HCT116 (cell line): ENCODE measurements around the gene MAST4. TPM values are rescaled to one million over a fixed set of nuclear protein-coding genes. Genes with fewer than 3 reads are reported as not detected.
A peak's percentile ranks its signal among the peaks of the same experiment; 100 is the strongest.

ENCODE experiments used
- ATAC-seq: fragments of 200-7000 bp; cut with Tn5 transposase; 2 replicates; pipeline ENCODE4 v1.9.1; 2020; ENCODE audit warnings: mild to moderate bottlenecking, moderate library complexity
- BruUV-seq: library from RNA; stranded (reverse); fragments of 400-500 nt; replicated peaks from 2 replicates; lab custom pipeline; 2021; lab: Mats Ljungman, UMichigan
- CTCF ChIA-PET: fragments of 300-600 bp; sonication (Branson Sonifier 250); formaldehyde crosslinking; loops from one replicate; lab custom pipeline; 2021; ENCODE audit warnings: antibody characterized with exemption; lab: Charles Lee
- POLR2A ChIA-PET: fragments of 300-600, 350-600 bp; sonication (Branson Sonifier 250); formaldehyde crosslinking; loops from one replicate; lab custom pipeline; 2021; ENCODE audit warnings: antibody characterized with exemption; lab: Charles Lee
- RAD21 ChIA-PET, 2 experiments: fragments of 300-600 bp; sonication (Branson Sonifier 250); formaldehyde crosslinking; loops; one replicate each; lab custom pipeline; 2023; ENCODE audit warnings: low total read pairs in 2 of 2; ENCODE audit not compliant: uncharacterized antibody in 2 of 2, unreplicated experiment in 2 of 2, low non-redundant PET in 1 of 2; lab: Charles Lee
- DNase-seq: peaks from one replicate; pipeline ENCODE4 v3.0.0-alpha.2; 2010; ENCODE audit warnings: low read depth, low spot score
- H2AFZ ChIP-seq: fragments of 200-600 bp; shearing (Covaris generic), sonication (generic); 2 replicates; pipeline ENCODE4 v1.6.1; 2017; ENCODE audit warnings: low read depth, mixed run types, mixed read lengths, antibody characterized with exemption, low read length; ENCODE audit not compliant: poor library complexity, severe bottlenecking
- H3K27ac ChIP-seq: 2 replicates; pipeline ENCODE4 v1.5.1; 2012; ENCODE audit warnings: low read depth, low read length
- H3K27me3 ChIP-seq: fragments of 200-600 bp; sonication (generic); 2 replicates; pipeline ENCODE4 v1.6.1; 2016; ENCODE audit warnings: mixed run types, low read length, mixed read lengths; ENCODE audit not compliant: insufficient read depth
- H3K36me3 ChIP-seq, 2 experiments: fragments of 200-500 bp in 1 of 2; fragments of 200-600 bp in 1 of 2; sonication (Bioruptor generic) in 1 of 2; sonication (generic) in 1 of 2; 2 replicates each; pipeline versions ENCODE4 v1.5.1 to v1.6.1; 2014 to 2016; ENCODE audit warnings: low read length in 2 of 2, inconsistent platforms in 1 of 2, mixed read lengths in 1 of 2, mixed run types in 1 of 2; ENCODE audit not compliant: insufficient read depth in 2 of 2, control insufficient read depth in 1 of 2
- H3K4me1 ChIP-seq, 2 experiments: fragments of 200-600 bp in 1 of 2; sonication (generic) in 1 of 2; 2 replicates each; pipeline versions ENCODE4 v1.5.1 to v1.6.1; 2012 to 2017; ENCODE audit warnings: low read length in 2 of 2, inconsistent platforms in 1 of 2, mild to moderate bottlenecking in 1 of 2, mixed read lengths in 1 of 2, mixed run types in 1 of 2, moderate library complexity in 1 of 2; ENCODE audit not compliant: insufficient read depth in 2 of 2, control insufficient read depth in 1 of 2
- H3K4me2 ChIP-seq: fragments of 200-600 bp; sonication (generic); 2 replicates; pipeline ENCODE4 v1.6.1; 2017; ENCODE audit warnings: mixed run types, low read length, mixed read lengths
- H3K4me3 ChIP-seq, 2 experiments: fragments of 200-600 bp in 1 of 2; sonication (generic) in 1 of 2; replicated peaks in 1 of 2; 2 replicates each; pipeline ENCODE4 v1.5.1; 2011 to 2016; ENCODE audit warnings: low read length in 2 of 2, control low read depth in 1 of 2, low read depth in 1 of 2, mild to moderate bottlenecking in 1 of 2, mixed read lengths in 1 of 2, mixed run types in 1 of 2
- H3K79me2 ChIP-seq: fragments of 200-600 bp; sonication (generic); 2 replicates; pipeline ENCODE4 v1.6.1; 2017; ENCODE audit warnings: mild to moderate bottlenecking, mixed run types, low read length, moderate library complexity, mixed read lengths; ENCODE audit not compliant: insufficient read depth
- H3K9ac ChIP-seq: fragments of 200-600 bp; sonication (generic); 2 replicates; pipeline ENCODE4 v1.6.1; 2016; ENCODE audit warnings: low read length, mixed read lengths
- H3K9me2 ChIP-seq: fragments of 200-600 bp; sonication (generic), shearing (Covaris generic); 2 replicates; pipeline ENCODE4 v1.6.1; 2017; ENCODE audit warnings: mixed run types, mild to moderate bottlenecking, moderate library complexity; ENCODE audit not compliant: insufficient read depth
- H3K9me3 ChIP-seq, 2 experiments: fragments of 200-500 bp in 1 of 2; fragments of 200-600 bp in 1 of 2; sonication (Bioruptor generic) in 1 of 2; sonication (generic) in 1 of 2; 2 replicates each; pipeline ENCODE4 v1.6.1; 2014 to 2017; ENCODE audit warnings: low read length in 2 of 2, mixed read lengths in 2 of 2, inconsistent platforms in 1 of 2, low read depth in 1 of 2, mild to moderate bottlenecking in 1 of 2, mixed run types in 1 of 2, moderate library complexity in 1 of 2; ENCODE audit not compliant: control insufficient read depth in 1 of 2, insufficient read depth in 1 of 2
- H4K20me1 ChIP-seq: fragments of 200-600 bp; sonication (generic), shearing (Covaris generic); 2 replicates; pipeline ENCODE4 v1.6.1; 2017; ENCODE audit warnings: mixed run types, mild to moderate bottlenecking, moderate library complexity; ENCODE audit not compliant: insufficient read depth
- FOSL1 ChIP-seq: IDR thresholded peaks from 2 replicates; pipeline ENCODE4 v1.6.1; 2012; ENCODE audit warnings: low read depth
- JUND ChIP-seq: IDR thresholded peaks from 2 replicates; pipeline ENCODE4 v1.6.1; 2012
- POLR2AphosphoS5 ChIP-seq: IDR thresholded peaks from 2 replicates; pipeline ENCODE4 v1.6.1; 2011; ENCODE audit warnings: mild to moderate bottlenecking, low read depth, low read length, moderate library complexity
- SP1 ChIP-seq: IDR thresholded peaks from 2 replicates; pipeline ENCODE4 v1.6.1; 2012; ENCODE audit warnings: low read depth
- SRF ChIP-seq: IDR thresholded peaks from 2 replicates; pipeline ENCODE4 v1.6.1; 2012; ENCODE audit warnings: low read depth
- TCF7L2 ChIP-seq: IDR thresholded peaks from 2 replicates; pipeline ENCODE4 v1.7.0; 2011; ENCODE audit warnings: borderline replicate concordance, inconsistent platforms; ENCODE audit not compliant: insufficient read depth, insufficient read length; ENCODE audit errors: extremely low read depth
- YY1 ChIP-seq: IDR thresholded peaks from 2 replicates; pipeline ENCODE4 v1.6.1; 2011; ENCODE audit warnings: low read length, low read depth, moderate library complexity, mild to moderate bottlenecking; ENCODE audit not compliant: insufficient replicate concordance; ENCODE audit errors: extremely low read depth
- intact Hi-C: fragments of 100-400 bp; cut with micrococcal nuclease; formaldehyde crosslinking; loops from 2 replicates; pipeline ENCODE4 v1.10.0; 2022
- total RNA-seq: library from RNA; stranded (reverse); gene quantifications from one replicate; pipeline ENCODE4 v1.2.1, GENCODE V29; 2021; ENCODE audit not compliant: unreplicated experiment

The MAST4 gene
- total RNA-seq, 1 experiment from 2014 or later, result 1.1 TPM

GRCh38 chr5:67015541-67016191, 419.5 kb downstream of the MAST4 start:
- no peak overlapping the region for H3K4me3 ChIP-seq
- H3K79me2 ChIP-seq, result no peaks in the 10 kb centered on the region
- DNase-seq (no peak), ATAC-seq (no peak)
- H3K9me2 ChIP-seq, result no peaks in the 10 kb centered on the region
- no TSS peak for BruUV-seq
- H3K27ac ChIP-seq, result no peak overlapping the region
- ChIA-PET POLR2A (interaction anchor here (1.0 kb wide), 1 partner anchor 11 kb away, joined by 5 read pairs; no protein-coding TSS in a partner anchor), RAD21 (no interaction called here), CTCF (no interaction called here)
- H3K36me3 ChIP-seq, result no peaks in the 10 kb centered on the region
- H4K20me1 ChIP-seq, result no peaks in the 10 kb centered on the region
- H3K4me1 ChIP-seq, result peaks cover 0 to 3% of the 10 kb centered on the region in 2 experiments; a peak in 1 of 4 replicates
- intact Hi-C loops, result no loop called here
- no peak overlapping the region for H3K4me2 ChIP-seq
- H3K27me3 ChIP-seq, result peaks cover 10% of the 10 kb centered on the region; the same call in 1 of the 2 replicates
- TF ChIP-seq POLR2AphosphoS5 (no peak), SRF (no peak), FOSL1 (0 out of 2 replicates have a peak, but pooled peaks have one; percentile 6), SP1 (0 out of 2 replicates have a peak, but pooled peaks have one; percentile 17), YY1 (no peak)
- no peak overlapping the region for H2AFZ ChIP-seq
- H3K9me3 ChIP-seq, result no peaks in the 10 kb centered on the region
- no peak overlapping the region for H3K9ac ChIP-seq

- H3K4me1 ChIP-seq, result peaks cover 0 to 3% of the 10 kb centered on the region in 2 experiments; a peak in 1 of 4 replicates
- no peak overlapping the region for H3K4me3 ChIP-seq
- H3K9me3 ChIP-seq, result no peaks in the 10 kb centered on the region
- intact Hi-C loops, result no loop called here
- ChIA-PET RAD21 (no interaction called here), CTCF (no interaction called here), POLR2A (no interaction called here)
- H2AFZ ChIP-seq, result no peak overlapping the region
- H4K20me1 ChIP-seq, result no peaks in the 10 kb centered on the region
- peaks cover 10% of the 10 kb centered on the region; the same call in 1 of the 2 replicates for H3K27me3 ChIP-seq
- no peak for TF ChIP-seq TCF7L2
- no peak for TF ChIP-seq JUND
- no TSS peak for BruUV-seq
- no peak overlapping the region for H3K27ac ChIP-seq
- ATAC-seq (no peak), DNase-seq (no peak)
- H3K79me2 ChIP-seq, result no peaks in the 10 kb centered on the region
- H3K4me2 ChIP-seq, result no peak overlapping the region
- no peak overlapping the region for H3K9ac ChIP-seq
- no peaks in the 10 kb centered on the region for H3K36me3 ChIP-seq
- no peaks in the 10 kb centered on the region for H3K9me2 ChIP-seq
Observed at GRCh38 chr5:67019065-67019845, 423.1 kb downstream of the MAST4 start.
